Measurements from ENCODE around the gene SLIT1.

The SLIT1 gene

GRCh38 chr10:97047083-97047736, 138.5 kb downstream of the SLIT1 start:
- no peak for TF ChIP-seq CTCF (IDR thresholded peaks at IDR 0.05; ENCODE audit: insufficient read depth, low read depth, low read length, missing control alignments)
- no peak for DNase-seq (ENCODE audit: low read depth)
- H3K4me3 ChIP-seq (ENCODE audit: low read depth, low read length), result no peak overlapping the region

- no peak for TF ChIP-seq CTCF (IDR thresholded peaks at IDR 0.05; ENCODE audit: insufficient read depth, low read depth, low read length, missing control alignments)
- DNase-seq (ENCODE audit: low read depth), result no peak
- no peak overlapping the region for H3K4me3 ChIP-seq (ENCODE audit: low read depth, low read length)
Observed at GRCh38 chr10:97046456-97047082, 139.2 kb downstream of the SLIT1 start.

- H3K4me3 ChIP-seq (ENCODE audit: low read depth, low read length), result no peak overlapping the region
- DNase-seq (ENCODE audit: low read depth), result no peak
- TF ChIP-seq CTCF (IDR thresholded peaks at IDR 0.05; ENCODE audit: insufficient read depth, low read depth, low read length, missing control alignments), result no peak
Observed at GRCh38 chr10:97043563-97043855, 142.2 kb downstream of the SLIT1 start.

GRCh38 chr10:97042716-97043562, 142.8 kb downstream of the SLIT1 start:
- no peak overlapping the region for H3K4me3 ChIP-seq (ENCODE audit: low read depth, low read length)
- no peak for DNase-seq (ENCODE audit: low read depth)
- no peak for TF ChIP-seq CTCF (IDR thresholded peaks at IDR 0.05; ENCODE audit: insufficient read depth, low read depth, low read length, missing control alignments)

- H3K4me3 ChIP-seq (ENCODE audit: low read depth, low read length), result no peak overlapping the region
- TF ChIP-seq CTCF (IDR thresholded peaks at IDR 0.05; ENCODE audit: insufficient read depth, low read depth, low read length, missing control alignments), result no peak
- DNase-seq (ENCODE audit: low read depth), result no peak
Observed at GRCh38 chr10:97042081-97042480, 143.7 kb downstream of the SLIT1 start.

GRCh38 chr10:97040706-97041105, 145.1 kb downstream of the SLIT1 start:
- H3K4me3 ChIP-seq (ENCODE audit: low read depth, low read length), result no peak overlapping the region
- TF ChIP-seq CTCF (IDR thresholded peaks at IDR 0.05; ENCODE audit: insufficient read depth, low read depth, low read length, missing control alignments), result no peak
- DNase-seq (ENCODE audit: low read depth), result no peak

Data from GM12865 (cell line).